Stomach (tissue), 9 donors: ENCODE results near the gene UHRF1. TPM values are rescaled to one million over a fixed set of nuclear protein-coding genes. Genes with fewer than 3 reads are reported as not detected.

Source experiments
- DNase-seq, 2 donors: peaks; one replicate each; pipeline versions ENCODE4 v3.0.0 to v3.0.0-alpha.2; 2013 to 2019
- H3K27ac ChIP-seq, 5 donors: fragments of 200-600 bp in 4 of 5; sonication (generic) in 4 of 5; one replicate each; pipeline ENCODE4 v1.5.1; 2013 to 2019; ENCODE audit warnings: mild to moderate bottlenecking in 1 of 5, moderate library complexity in 1 of 5
- H3K27me3 ChIP-seq, 3 donors: fragments of 200-600 bp; sonication (generic); one replicate each; pipeline ENCODE4 v1.5.1; 2017 to 2019; ENCODE audit warnings: mixed run types in 1 of 3
- H3K36me3 ChIP-seq, 4 donors: fragments of 200-600 bp; sonication (generic); 1 replicate in 3 of 4; 2 replicates in 1 of 4; pipeline ENCODE4 v1.5.1; 2016 to 2019
- H3K4me1 ChIP-seq, 4 donors: fragments of 200-600 bp; sonication (generic); one replicate each; pipeline ENCODE4 v1.5.1; 2016 to 2019
- H3K4me3 ChIP-seq, 4 donors: fragments of 200-600 bp; sonication (generic) in 3 of 4; one replicate each; pipeline ENCODE4 v1.5.1; 2016 to 2019; ENCODE audit warnings: mild to moderate bottlenecking in 1 of 4
- H3K9me3 ChIP-seq, 4 donors: fragments of 200-600 bp; sonication (generic); one replicate each; pipeline ENCODE4 v1.5.1; 2016 to 2019
- CTCF ChIP-seq, 7 experiments: fragments of 450-650 bp in 4 of 7; fragments of 200-600 bp in 3 of 7; sonication (generic) in 3 of 7; IDR thresholded peaks; one replicate each; pipeline ENCODE4 v1.5.1; 2016 to 2019; ENCODE audit warnings: antibody characterized with exemption in 7 of 7, control low read depth in 2 of 7, mild to moderate bottlenecking in 1 of 7
- EP300 ChIP-seq: sonication (generic); formaldehyde crosslinking; IDR thresholded peaks from one replicate; pipeline ENCODE4 v1.6.1; 2017; ENCODE audit warnings: antibody characterized with exemption
- POLR2A ChIP-seq, 4 donors: fragments of 450-650 bp; IDR thresholded peaks; one replicate each; pipeline ENCODE4 v1.6.1; 2016; ENCODE audit warnings: antibody characterized with exemption in 4 of 4, control low read depth in 2 of 4, mild to moderate bottlenecking in 1 of 4, moderate library complexity in 1 of 4
- POLR2AphosphoS5 ChIP-seq, 3 donors: sonication (generic); formaldehyde crosslinking; IDR thresholded peaks; one replicate each; pipeline ENCODE4 v1.6.1; 2016; ENCODE audit warnings: antibody characterized with exemption in 3 of 3
- WGBS, 5 donors: extraction: QIAGEN DNeasy Blood & Tissue Kit in 3 of 5; methylation state at CpG; one replicate each; pipeline versions ENCODE4 v1.1.5 to v1.1.7; 2013 to 2018; 5-methylcytosine and 5-hydroxymethylcytosine counted together
- intact Hi-C: fragments of 100-400 bp; cut with DNase I; formaldehyde crosslinking; loops from one replicate; pipeline ENCODE4 v1.15.1; 2023; ENCODE audit warnings: low total_unique reads
- polyA plus RNA-seq, 3 donors: library from polyadenylated mRNA; stranded (reverse); fragments of 200-250 nt; gene quantifications; one replicate each; pipeline ENCODE4 v1.2.3, GENCODE V29; 2013
- total RNA-seq, 5 donors: library from RNA; depleted of rRNA; stranded (reverse); fragments of >200 nt; gene quantifications; one replicate each; pipeline versions ENCODE4 v1.1.0 to v1.2.3, GENCODE V29; 2014 to 2016
- donor health status: healthy with polysubstance abuse.
- donor health status: Bipolar disorder and iron deficiency.
- donor health status: healthy.

Gene UHRF1
- total and polyA plus RNA-seq, 8 donors: 0.58 to 20.5 (median 4.1) TPM

- 85 to 93% (median 89%) methylated on average over 20 to 22 of the region's 22 CpGs for WGBS, 5 donors
- Histone ChIP-seq H3K27me3 (no peaks in the 10 kb centered on the region), H3K36me3 (no peaks in the 10 kb centered on the region), H3K4me1 (no peaks in the 10 kb centered on the region), H3K9me3 (no peaks in the 10 kb centered on the region), H3K27ac (peak overlapping the region in 1 of 5 donors; percentile 2), H3K4me3 (no peak overlapping the region)
- TF ChIP-seq EP300 (no peak), POLR2A (IDR thresholded peaks at IDR 0.05) (no peak), CTCF (IDR thresholded peaks at IDR 0.05) (no peak)
- no peak for DNase-seq
- intact Hi-C loops: no loop called here
Measured at GRCh38 chr19:4922530-4923275, 13.4 kb downstream of the UHRF1 start.

- no peak overlapping the region for H3K4me3 ChIP-seq
- H3K36me3 ChIP-seq: no peaks in the 10 kb centered on the region
- WGBS, 5 donors: 79 to 97% (median 90%) methylated on average over 4 to 21 of the region's 21 CpGs
- H3K27ac ChIP-seq: no peak overlapping the region
- no peaks in the 10 kb centered on the region for H3K27me3 ChIP-seq
- no peaks in the 10 kb centered on the region for H3K4me1 ChIP-seq
- TF ChIP-seq EP300 (no peak), CTCF (IDR thresholded peaks at IDR 0.05) (no peak), POLR2AphosphoS5 (IDR thresholded peaks at IDR 0.05) (no peak), POLR2A (IDR thresholded peaks at IDR 0.05) (no peak)
- no peaks in the 10 kb centered on the region for H3K9me3 ChIP-seq
- DNase-seq: no peak
- intact Hi-C loops: no loop called here
Measured at GRCh38 chr19:4923276-4923747, 14.0 kb downstream of the UHRF1 start.

GRCh38 chr19:4929186-4929585 is 19.9 kb downstream of the UHRF1 start:
- intact Hi-C loops: no loop called here
- 93 to 100% (median 95%) methylated on average over 4 to 22 of the region's 22 CpGs for WGBS, 5 donors

GRCh38 chr19:4930664-4931063 is 21.4 kb downstream of the UHRF1 start:
- no peak for DNase-seq
- no peak overlapping the region for H3K4me3 ChIP-seq
- intact Hi-C loops: no loop called here
- H3K27me3 ChIP-seq: no peaks in the 10 kb centered on the region
- WGBS, 5 donors: 90 to 94% (median 93%) methylated on average over 21 to 28 of the region's 28 CpGs
- H3K9me3 ChIP-seq: no peaks in the 10 kb centered on the region
- H3K27ac ChIP-seq: no peak overlapping the region
- no peak for TF ChIP-seq POLR2AphosphoS5 (IDR thresholded peaks at IDR 0.05)
- no peak for TF ChIP-seq CTCF (IDR thresholded peaks at IDR 0.05)
- no peak for TF ChIP-seq EP300
- no peak for TF ChIP-seq POLR2A (IDR thresholded peaks at IDR 0.05)
- peaks cover 0 to 5% (median 0%) of the 10 kb centered on the region in 4 donors for H3K4me1 ChIP-seq
- H3K36me3 ChIP-seq: peaks cover 0 to 31% (median 0%) of the 10 kb centered on the region in 4 donors

More at GRCh38 chr19:4929186-4929585, 19.9 kb downstream of the UHRF1 start:
- Histone ChIP-seq H3K4me3 (no peak overlapping the region), H3K4me1 (peaks cover 0 to 5% (median 0%) of the 10 kb centered on the region in 4 donors), H3K27me3 (no peaks in the 10 kb centered on the region), H3K36me3 (peaks cover 0 to 24% (median 0%) of the 10 kb centered on the region in 4 donors), H3K27ac (no peak overlapping the region), H3K9me3 (no peaks in the 10 kb centered on the region)
- no peak for TF ChIP-seq POLR2A (IDR thresholded peaks at IDR 0.05)
- TF ChIP-seq CTCF (IDR thresholded peaks at IDR 0.05): no peak
- no peak for TF ChIP-seq POLR2AphosphoS5 (IDR thresholded peaks at IDR 0.05)
- no peak for TF ChIP-seq EP300
- no peak for DNase-seq
